Measurements from ENCODE around the gene NRIP1.

The NRIP1 gene

GRCh38 chr21:15050568-15051377 is 14.0 kb downstream of the NRIP1 start:
- no peaks in the 10 kb centered on the region for H3K27me3 Mint-ChIP-seq (ENCODE audit: low read depth)
- H3K9me3 Mint-ChIP-seq: peaks cover 11% of the 10 kb centered on the region
- H3K4me1 Mint-ChIP-seq: peaks cover 57% of the 10 kb centered on the region
- H3K27ac Mint-ChIP-seq: peak overlapping the region; percentile 31 to 83 (median 76)
- peaks cover 30% of the 10 kb centered on the region for H3K36me3 Mint-ChIP-seq (ENCODE audit: low read depth)
- H3K4me3 Mint-ChIP-seq: peak overlapping the region in 2 of 3 experiments; percentile 45 to 58
- TF ChIP-seq, protein P1, sequence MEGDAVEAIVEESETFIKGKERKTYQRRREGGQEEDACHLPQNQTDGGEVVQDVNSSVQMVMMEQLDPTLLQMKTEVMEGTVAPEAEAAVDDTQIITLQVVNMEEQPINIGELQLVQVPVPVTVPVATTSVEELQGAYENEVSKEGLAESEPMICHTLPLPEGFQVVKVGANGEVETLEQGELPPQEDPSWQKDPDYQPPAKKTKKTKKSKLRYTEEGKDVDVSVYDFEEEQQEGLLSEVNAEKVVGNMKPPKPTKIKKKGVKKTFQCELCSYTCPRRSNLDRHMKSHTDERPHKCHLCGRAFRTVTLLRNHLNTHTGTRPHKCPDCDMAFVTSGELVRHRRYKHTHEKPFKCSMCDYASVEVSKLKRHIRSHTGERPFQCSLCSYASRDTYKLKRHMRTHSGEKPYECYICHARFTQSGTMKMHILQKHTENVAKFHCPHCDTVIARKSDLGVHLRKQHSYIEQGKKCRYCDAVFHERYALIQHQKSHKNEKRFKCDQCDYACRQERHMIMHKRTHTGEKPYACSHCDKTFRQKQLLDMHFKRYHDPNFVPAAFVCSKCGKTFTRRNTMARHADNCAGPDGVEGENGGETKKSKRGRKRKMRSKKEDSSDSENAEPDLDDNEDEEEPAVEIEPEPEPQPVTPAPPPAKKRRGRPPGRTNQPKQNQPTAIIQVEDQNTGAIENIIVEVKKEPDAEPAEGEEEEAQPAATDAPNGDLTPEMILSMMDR (IDR thresholded peaks at IDR 0.05; ENCODE audit: unreplicated experiment in 3 of 3): no peak

DNA sequence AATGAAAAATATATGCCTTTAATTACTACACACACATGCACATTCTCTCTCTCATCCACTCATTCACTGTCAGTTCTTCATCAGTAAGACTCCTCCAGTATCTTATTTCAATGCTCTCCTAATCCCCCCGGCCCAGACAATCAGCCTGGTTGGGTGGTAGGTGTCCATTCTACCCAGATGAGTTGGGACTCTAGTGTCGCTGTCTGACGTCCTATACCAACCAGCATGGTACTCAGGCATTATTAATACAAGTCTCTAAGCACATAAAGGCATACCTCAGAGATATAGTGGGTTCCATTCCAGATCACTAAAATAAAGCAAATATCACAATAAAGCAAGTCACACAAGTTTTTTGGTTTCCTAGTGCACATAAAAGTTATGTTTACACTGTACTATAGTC is 19.8 kb downstream of the NRIP1 start:
- H3K9me3 Mint-ChIP-seq: peaks cover 19% of the 10 kb centered on the region
- TF ChIP-seq, protein P1 (IDR thresholded peaks at IDR 0.05; ENCODE audit: unreplicated experiment in 3 of 3): no peak
- no peak overlapping the region for H3K4me3 Mint-ChIP-seq
- H3K36me3 Mint-ChIP-seq (ENCODE audit: low read depth): peaks cover 79% of the 10 kb centered on the region
- H3K4me1 Mint-ChIP-seq: peaks cover under 1% of the 10 kb centered on the region
- H3K27ac Mint-ChIP-seq: peak overlapping the region in 1 of 3 experiments; percentile 51
- no peaks in the 10 kb centered on the region for H3K27me3 Mint-ChIP-seq (ENCODE audit: low read depth)

GRCh38 chr21:15042531-15042930 is 22.3 kb downstream of the NRIP1 start:
- H3K4me1 Mint-ChIP-seq: peaks cover 2% of the 10 kb centered on the region
- no peaks in the 10 kb centered on the region for H3K27me3 Mint-ChIP-seq (ENCODE audit: low read depth)
- no peak overlapping the region for H3K4me3 Mint-ChIP-seq
- H3K36me3 Mint-ChIP-seq (ENCODE audit: low read depth): peaks cover 91% of the 10 kb centered on the region
- H3K9me3 Mint-ChIP-seq: peaks cover 19% of the 10 kb centered on the region
- TF ChIP-seq, protein P1 (IDR thresholded peaks at IDR 0.05; ENCODE audit: unreplicated experiment in 3 of 3): no peak
- peak overlapping the region in 1 of 3 experiments; percentile 40 for H3K27ac Mint-ChIP-seq

DNA sequence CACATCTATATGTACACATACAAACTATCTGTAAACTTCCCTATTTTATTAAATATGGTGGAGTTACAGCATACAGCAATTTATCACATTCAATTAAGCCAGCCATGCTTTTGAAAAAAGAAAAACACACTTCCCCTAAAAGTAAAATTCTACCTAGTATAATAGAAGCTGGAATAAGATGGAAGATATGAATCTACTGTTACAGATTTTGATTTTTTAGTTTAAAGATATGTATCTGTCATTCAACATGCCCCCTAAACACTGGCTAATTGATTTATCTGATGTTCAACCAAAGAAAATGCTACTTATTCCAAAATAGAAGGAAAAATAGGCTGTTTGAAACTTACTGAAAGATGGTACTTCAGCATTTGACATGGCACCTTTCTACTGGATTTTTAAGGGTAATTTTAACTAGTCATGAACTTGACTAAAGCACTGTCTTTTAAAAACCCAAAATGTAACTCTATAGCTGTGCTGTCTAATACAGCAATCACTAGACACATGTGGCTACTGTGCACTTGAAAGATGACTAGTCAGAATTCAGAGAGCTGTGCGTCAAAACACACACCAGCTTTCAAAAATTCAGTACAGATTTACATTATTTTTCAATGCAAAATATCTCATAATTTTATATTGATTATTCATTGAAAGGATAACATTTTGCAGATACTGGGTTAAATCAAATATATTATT is 25.0 kb downstream of the NRIP1 start:
- no peak overlapping the region for H3K4me3 Mint-ChIP-seq
- peaks cover 76% of the 10 kb centered on the region for H3K36me3 Mint-ChIP-seq (ENCODE audit: low read depth)
- TF ChIP-seq, protein P1 (IDR thresholded peaks at IDR 0.05; ENCODE audit: unreplicated experiment in 3 of 3): no peak
- H3K27ac Mint-ChIP-seq: no peak overlapping the region
- H3K4me1 Mint-ChIP-seq: peaks cover 13% of the 10 kb centered on the region
- no peaks in the 10 kb centered on the region for H3K27me3 Mint-ChIP-seq (ENCODE audit: low read depth)
- peaks cover 6% of the 10 kb centered on the region for H3K9me3 Mint-ChIP-seq

DNA sequence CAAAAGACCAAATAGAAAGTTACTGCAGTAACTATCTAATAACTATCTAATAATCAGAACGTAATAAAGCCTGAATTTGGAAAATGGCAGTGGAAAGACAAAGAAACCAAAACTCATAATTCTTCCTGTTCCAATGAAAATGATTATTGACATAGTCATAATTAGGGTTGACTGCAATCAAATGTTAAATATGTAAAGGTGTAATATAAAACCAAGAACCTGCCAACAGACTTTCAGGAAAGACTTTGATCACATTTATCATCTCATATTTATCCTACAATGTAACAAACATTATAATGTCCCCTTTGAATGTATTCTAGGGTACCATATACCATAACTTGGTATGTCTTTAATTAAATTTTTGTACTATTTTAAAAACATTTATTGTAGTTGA is 26.9 kb downstream of the NRIP1 start:
- peaks cover 66% of the 10 kb centered on the region for H3K36me3 Mint-ChIP-seq (ENCODE audit: low read depth)
- TF ChIP-seq, protein P1 (IDR thresholded peaks at IDR 0.05; ENCODE audit: unreplicated experiment in 3 of 3): no peak
- no peaks in the 10 kb centered on the region for H3K27me3 Mint-ChIP-seq (ENCODE audit: low read depth)
- H3K27ac Mint-ChIP-seq: no peak overlapping the region
- peaks cover 19% of the 10 kb centered on the region for H3K4me1 Mint-ChIP-seq
- no peak overlapping the region for H3K4me3 Mint-ChIP-seq
- peaks cover 3% of the 10 kb centered on the region for H3K9me3 Mint-ChIP-seq
